Large intestine (tissue), 3 donors: ENCODE measurements around the gene GAL3ST1. TPM values are rescaled to one million over a fixed set of nuclear protein-coding genes. Genes with fewer than 3 reads are reported as not detected.
"Not testable (repeated sequence)": the region's sequence is repeated elsewhere in the genome, so short reads cannot be mapped to it uniquely, and the experiment has no call there.

Experiments
- DNase-seq, 2 donors: peaks; one replicate each; pipeline versions ENCODE4 v3.0.0 to v3.0.0-alpha.2; 2013
- H3K27ac ChIP-seq: one replicate; pipeline ENCODE4 v1.5.1; 2013; ENCODE audit warnings: low read length
- H3K27me3 ChIP-seq: 2 replicates; pipeline ENCODE4 v1.6.1; 2013; ENCODE audit warnings: low read length; ENCODE audit not compliant: control insufficient read depth, insufficient read depth
- H3K36me3 ChIP-seq: 2 replicates; pipeline ENCODE4 v1.6.1; 2013; ENCODE audit warnings: low read length; ENCODE audit not compliant: control insufficient read depth, insufficient read depth
- H3K4me1 ChIP-seq: one replicate; pipeline ENCODE4 v1.6.1; 2013; ENCODE audit warnings: low read length; ENCODE audit not compliant: control insufficient read depth, insufficient read depth
- H3K4me3 ChIP-seq: one replicate; pipeline ENCODE4 v1.5.1; 2013; ENCODE audit warnings: low read length
- H3K9me3 ChIP-seq: one replicate; pipeline ENCODE4 v1.6.1; 2013; ENCODE audit warnings: mild to moderate bottlenecking, low read depth, low read length, moderate library complexity; ENCODE audit not compliant: control insufficient read depth
- WGBS: methylation state at CpG from one replicate; pipeline ENCODE4 v1.1.5; 2013; ENCODE audit warnings: low lambda C conversion rate; ENCODE audit not compliant: insufficient coverage; 5-methylcytosine and 5-hydroxymethylcytosine counted together
- polyA plus RNA-seq: library from polyadenylated mRNA; unstranded; fragments of 120-200 nt; gene quantifications from one replicate; pipeline ENCODE4 v1.2.1, GENCODE V29; 2013

The GAL3ST1 gene
- polyA plus RNA-seq, 1 donor, result 19.5 TPM

GRCh38 chr22:30567277-30567676 is 7.2 kb downstream of the GAL3ST1 start:
- WGBS, result no CpG with 5 or more reads among the region's 6 CpGs
- not testable (repeated sequence) for H3K36me3 ChIP-seq, DNase-seq, H3K27ac ChIP-seq, H3K4me3 ChIP-seq, H3K27me3 ChIP-seq, H3K9me3 ChIP-seq
- peaks cover 35% of the 10 kb centered on the region for H3K4me1 ChIP-seq

- no peaks in the 10 kb centered on the region for H3K9me3 ChIP-seq
- peak; percentile 92 to 96 for DNase-seq
- no CpG with 5 or more reads among the region's 7 CpGs for WGBS
- H3K4me1 ChIP-seq, result peaks cover 34% of the 10 kb centered on the region
- no peak overlapping the region for H3K4me3 ChIP-seq
- no peaks in the 10 kb centered on the region for H3K27me3 ChIP-seq
- H3K27ac ChIP-seq, result peak overlapping the region; percentile 80
- H3K36me3 ChIP-seq, result no peaks in the 10 kb centered on the region
These were observed 8.3 kb downstream of the GAL3ST1 start for GRCh38 chr22:30566125-30566524.

- peak overlapping the region; percentile 80 for H3K27ac ChIP-seq
- WGBS, result no CpG with 5 or more reads among the region's 4 CpGs
These were observed 9.1 kb downstream of the GAL3ST1 start for GRCh38 chr22:30565341-30565740.

GRCh38 chr22:30564761-30565119 is 9.7 kb downstream of the GAL3ST1 start:
- Histone ChIP-seq H3K4me1 (peaks cover 43% of the 10 kb centered on the region), H3K9me3 (no peaks in the 10 kb centered on the region), H3K27ac (no peak overlapping the region), H3K4me3 (no peak overlapping the region), H3K36me3 (no peaks in the 10 kb centered on the region), H3K27me3 (no peaks in the 10 kb centered on the region)
- no peak for DNase-seq
- WGBS, result 60% methylated on average over 1 of the region's 3 CpGs

More at GRCh38 chr22:30565341-30565740, 9.1 kb downstream of the GAL3ST1 start:
- no peaks in the 10 kb centered on the region for H3K9me3 ChIP-seq
- no peak for DNase-seq
- no peaks in the 10 kb centered on the region for H3K27me3 ChIP-seq
- H3K36me3 ChIP-seq, result no peaks in the 10 kb centered on the region
- H3K4me1 ChIP-seq, result peaks cover 37% of the 10 kb centered on the region
- no peak overlapping the region for H3K4me3 ChIP-seq

- Histone ChIP-seq H3K27ac (no peak overlapping the region), H3K4me3 (no peak overlapping the region), H3K9me3 (no peaks in the 10 kb centered on the region), H3K4me1 (peaks cover 49% of the 10 kb centered on the region), H3K27me3 (no peaks in the 10 kb centered on the region), H3K36me3 (no peaks in the 10 kb centered on the region)
- no CpG with 5 or more reads among the region's 8 CpGs for WGBS
- no peak for DNase-seq
These were observed 10.3 kb downstream of the GAL3ST1 start for GRCh38 chr22:30564045-30564760.

DNA sequence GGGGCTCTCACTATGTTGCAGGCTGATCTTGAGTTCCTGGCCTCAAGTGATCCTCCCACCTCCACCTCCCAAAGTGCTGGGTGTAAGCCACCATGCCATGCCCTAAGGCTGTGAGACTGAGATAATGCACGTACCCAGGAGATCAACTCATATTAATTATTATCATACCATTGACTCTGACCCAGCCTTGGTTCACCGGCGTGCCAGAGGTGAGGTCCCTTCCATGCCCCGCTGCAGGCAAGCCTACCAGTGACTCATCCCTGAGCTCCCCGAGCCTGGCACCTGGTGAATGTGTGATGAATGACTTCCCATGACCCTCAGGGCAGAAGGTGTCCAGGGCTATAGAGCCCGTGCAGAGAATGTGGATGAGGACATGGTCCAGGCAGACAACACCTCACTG is 12.1 kb downstream of the GAL3ST1 start:
- H3K36me3 ChIP-seq, result peaks cover under 1% of the 10 kb centered on the region
- H3K4me1 ChIP-seq, result peaks cover 49% of the 10 kb centered on the region
- H3K9me3 ChIP-seq, result no peaks in the 10 kb centered on the region
- no peak overlapping the region for H3K27ac ChIP-seq
- no CpG with 5 or more reads among the region's 6 CpGs for WGBS
- no peak overlapping the region for H3K4me3 ChIP-seq
- H3K27me3 ChIP-seq, result no peaks in the 10 kb centered on the region
- DNase-seq, result peak; percentile 28 to 32

DNA sequence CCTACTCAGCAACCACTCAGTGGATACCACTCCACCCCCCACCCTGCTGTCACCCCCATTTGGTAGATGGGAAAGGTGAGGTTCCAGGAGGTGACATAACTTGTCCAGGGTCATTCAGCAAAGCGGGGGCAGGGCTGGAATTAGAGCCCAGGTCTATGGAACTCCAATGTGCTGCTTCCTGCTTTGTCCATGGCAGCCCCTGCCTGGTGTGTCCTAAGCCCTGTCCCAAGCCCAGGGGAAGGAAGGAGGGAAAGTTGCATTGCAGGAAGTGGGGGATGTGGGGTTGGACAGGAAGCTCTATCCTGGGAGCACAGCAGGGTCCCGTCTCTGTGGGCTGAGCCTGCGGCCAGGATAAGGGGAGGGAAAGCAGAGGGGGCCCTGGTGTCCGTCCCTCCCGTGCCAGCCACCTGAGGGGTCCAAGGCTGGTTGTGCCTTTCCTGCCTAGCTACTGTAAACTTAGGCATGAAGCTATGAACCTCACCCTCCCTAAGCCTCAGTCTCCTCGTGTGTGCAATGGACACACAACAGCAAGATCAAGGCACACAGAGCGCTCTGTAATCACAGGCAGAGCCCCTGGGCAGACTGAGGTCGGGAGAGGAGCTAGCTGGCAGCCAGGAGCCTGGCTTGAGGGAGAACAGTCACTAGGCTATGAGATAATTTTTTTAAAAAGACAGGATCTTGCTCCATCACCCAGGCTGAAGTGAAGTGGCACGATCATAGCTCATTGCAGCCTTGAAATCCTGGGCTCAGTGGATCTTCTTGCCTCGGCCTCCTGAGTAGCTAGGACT is 12.9 kb downstream of the GAL3ST1 start:
- no peak for DNase-seq
- Histone ChIP-seq H3K27ac (no peak overlapping the region), H3K4me1 (peaks cover 44% of the 10 kb centered on the region), H3K36me3 (peaks cover 6% of the 10 kb centered on the region), H3K27me3 (no peaks in the 10 kb centered on the region), H3K9me3 (no peaks in the 10 kb centered on the region), H3K4me3 (no peak overlapping the region)
- WGBS, result no CpG with 5 or more reads among the region's 10 CpGs

DNA sequence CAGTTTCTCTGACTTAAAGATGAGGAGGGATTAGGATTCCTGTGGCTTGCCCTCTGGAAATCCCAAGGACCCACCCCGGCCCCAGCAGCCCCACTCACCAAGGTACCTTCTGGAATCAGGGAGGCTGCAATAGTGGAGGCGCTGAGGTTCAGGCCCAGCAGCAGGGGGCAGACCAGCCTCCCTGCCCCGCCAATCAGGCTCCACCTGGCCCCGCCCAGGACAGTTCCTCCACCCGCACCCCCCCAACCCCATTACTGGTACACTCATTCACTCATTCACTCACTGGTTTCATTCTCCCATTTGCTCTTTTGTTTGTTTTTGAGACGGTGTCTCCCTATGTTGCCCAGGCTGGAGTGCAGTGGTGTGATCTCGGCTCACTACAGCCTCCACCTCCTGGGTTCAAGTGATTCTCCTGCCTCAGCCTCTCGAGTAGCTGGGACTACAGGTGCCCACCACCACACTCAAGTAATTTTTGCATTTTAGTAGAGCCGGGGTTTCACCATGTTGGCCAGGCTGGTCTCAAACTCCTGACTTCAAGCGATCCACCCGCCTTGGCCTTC is 13.7 kb downstream of the GAL3ST1 start:
- peak overlapping the region; percentile 91 for H3K27ac ChIP-seq
- no CpG with 5 or more reads among the region's 11 CpGs for WGBS
- H3K27me3 ChIP-seq, H3K9me3 ChIP-seq: not testable (repeated sequence)
- peak; percentile 14 to 32 for DNase-seq
- peaks cover 37% of the 10 kb centered on the region for H3K4me1 ChIP-seq
- H3K4me3 ChIP-seq, result peak overlapping the region; percentile 30
- peaks cover 11% of the 10 kb centered on the region for H3K36me3 ChIP-seq

GRCh38 chr22:30559889-30560288 is 14.6 kb downstream of the GAL3ST1 start:
- Histone ChIP-seq H3K27ac (peak overlapping the region; percentile 91), H3K4me1 (peaks cover 29% of the 10 kb centered on the region), H3K9me3 (peaks cover 11% of the 10 kb centered on the region), H3K4me3 (peak overlapping the region; percentile 30), H3K36me3 (peaks cover 18% of the 10 kb centered on the region), H3K27me3 (no peaks in the 10 kb centered on the region)
- WGBS, result no CpG with 5 or more reads among the region's 6 CpGs
- DNase-seq, result peak; percentile 76 to 89

DNA sequence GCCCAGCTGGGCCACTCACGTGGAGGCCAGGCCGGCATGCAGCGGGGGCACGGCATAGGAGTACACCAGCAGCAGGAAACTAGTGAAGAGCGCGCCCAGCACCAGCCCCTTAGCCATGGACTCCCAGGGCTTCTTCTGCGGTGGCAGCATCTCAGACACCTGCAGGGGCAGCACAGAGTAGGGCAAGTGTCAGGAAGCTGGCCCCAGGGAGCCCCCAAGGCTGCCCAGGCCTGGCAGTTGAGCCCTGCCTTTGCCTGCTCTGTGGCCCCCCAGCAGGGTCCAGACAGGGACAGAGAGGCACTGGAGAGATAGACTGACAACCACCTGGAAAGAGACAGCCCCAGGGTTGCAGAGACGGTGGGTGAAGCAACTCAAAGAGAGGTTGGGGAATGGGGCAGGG is 17.2 kb downstream of the GAL3ST1 start:
- DNase-seq, result no peak
- H3K27ac ChIP-seq, result no peak overlapping the region
- no peak overlapping the region for H3K4me3 ChIP-seq
- H3K4me1 ChIP-seq, result peaks cover 25% of the 10 kb centered on the region
- peaks cover 23% of the 10 kb centered on the region for H3K36me3 ChIP-seq
- peaks cover 14% of the 10 kb centered on the region for H3K9me3 ChIP-seq
- 100% methylated on average over 1 of the region's 8 CpGs for WGBS
- H3K27me3 ChIP-seq, result no peaks in the 10 kb centered on the region
